Skin epidermis (tissue), 12 donors: ENCODE results near the gene WWC2.

ENCODE experiments used
- H3K27ac ChIP-seq, 21 experiments: fragments of 200-600 bp; sonication (generic) in 11 of 21; one replicate each; pipeline ENCODE4 v1.5.0; 2020; ENCODE audit warnings: mild to moderate bottlenecking in 3 of 21, inconsistent platforms in 2 of 21, moderate library complexity in 2 of 21
- H3K4me3 ChIP-seq, 7 experiments: fragments of 200-600 bp; sonication (generic) in 2 of 7; one replicate each; pipeline ENCODE4 v1.5.0; 2020; ENCODE audit warnings: inconsistent platforms in 2 of 7, mild to moderate bottlenecking in 2 of 7, moderate library complexity in 1 of 7

WWC2 gene

DNA sequence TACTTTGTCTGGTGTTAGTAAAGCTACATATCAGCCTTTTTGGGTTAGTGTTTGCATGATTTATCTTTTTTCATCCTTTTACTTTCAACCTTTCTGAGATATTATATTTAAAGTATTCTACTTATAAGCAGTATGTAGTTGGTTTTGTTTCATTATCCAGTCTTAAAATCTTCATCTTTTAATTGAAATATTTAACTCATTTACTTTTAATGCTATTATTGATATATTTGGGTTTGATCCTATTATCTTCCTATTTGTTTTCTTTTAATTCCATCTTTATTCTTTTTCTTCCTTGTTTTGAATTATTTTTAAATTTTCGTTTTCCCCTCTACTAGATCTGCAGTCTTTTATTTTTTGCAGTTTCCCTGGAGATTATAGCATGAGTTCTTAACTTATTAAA lies 177.0 kb downstream of the WWC2 start:
- no peak overlapping the region for H3K4me3 ChIP-seq
- no peak overlapping the region for H3K27ac ChIP-seq

DNA sequence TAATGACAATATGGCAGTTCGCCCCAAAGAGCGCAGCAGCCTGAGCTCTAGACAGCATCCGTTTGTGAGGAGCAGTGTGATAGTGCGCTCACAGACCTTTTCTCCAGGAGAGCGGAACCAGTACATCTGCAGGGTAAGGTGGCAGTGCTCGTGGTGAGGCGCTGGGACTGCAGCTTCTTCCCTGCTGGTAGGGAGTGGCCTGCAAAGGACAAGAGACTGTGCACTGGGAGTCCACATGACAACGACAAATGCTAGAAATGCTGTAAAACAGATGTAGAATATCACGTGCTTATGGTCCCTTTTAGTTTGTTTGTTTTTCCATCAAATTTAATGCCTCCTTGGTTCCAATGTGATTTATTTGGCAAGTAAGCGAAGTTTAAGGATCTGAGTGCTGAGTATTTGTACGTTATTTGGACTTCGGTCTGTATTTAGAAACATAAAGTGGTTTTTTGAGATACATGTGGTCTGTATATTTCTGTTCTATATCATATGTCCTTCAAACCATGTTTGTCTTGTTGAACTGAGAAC lies 185.3 kb downstream of the WWC2 start:
- no peak overlapping the region for H3K27ac ChIP-seq
- no peak overlapping the region for H3K4me3 ChIP-seq

DNA sequence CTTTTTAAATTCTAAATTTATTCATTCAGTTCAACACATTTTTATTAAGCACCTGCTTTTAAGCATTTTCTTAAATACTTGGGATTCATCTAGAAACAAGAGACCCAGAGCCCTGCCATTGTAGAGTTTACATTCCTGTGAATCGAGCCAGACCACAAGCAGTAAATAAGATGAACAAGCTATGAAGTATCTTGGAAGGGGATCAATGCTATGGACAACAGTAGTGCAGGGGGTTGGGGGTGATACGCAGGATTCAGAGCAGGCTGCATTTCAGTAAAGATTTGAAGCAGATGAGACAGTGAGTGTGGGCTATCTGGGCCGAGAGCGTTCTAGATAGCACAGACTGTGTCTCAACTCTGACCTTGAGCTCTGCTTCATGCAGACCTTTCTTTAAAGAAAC lies 185.9 kb downstream of the WWC2 start:
- H3K4me3 ChIP-seq: no peak overlapping the region
- no peak overlapping the region for H3K27ac ChIP-seq

DNA sequence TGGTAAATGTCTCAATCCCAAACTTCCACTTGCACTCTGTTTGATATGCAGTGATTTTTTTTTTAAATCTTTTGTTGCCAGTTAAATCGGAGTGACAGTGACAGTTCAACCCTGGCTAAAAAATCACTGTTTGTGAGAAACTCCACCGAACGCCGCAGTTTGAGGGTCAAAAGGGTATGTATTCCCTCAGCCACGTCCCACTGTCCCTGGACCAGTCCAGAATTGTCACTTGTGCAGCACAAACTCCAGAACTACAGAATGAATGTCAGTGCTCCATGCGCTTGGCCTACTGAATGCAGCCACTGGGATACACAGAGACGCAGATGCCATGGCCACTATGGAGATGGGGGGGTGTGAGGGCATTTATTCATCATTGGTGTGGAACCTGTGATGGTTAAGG lies 186.8 kb downstream of the WWC2 start:
- H3K4me3 ChIP-seq: no peak overlapping the region
- no peak overlapping the region for H3K27ac ChIP-seq

DNA sequence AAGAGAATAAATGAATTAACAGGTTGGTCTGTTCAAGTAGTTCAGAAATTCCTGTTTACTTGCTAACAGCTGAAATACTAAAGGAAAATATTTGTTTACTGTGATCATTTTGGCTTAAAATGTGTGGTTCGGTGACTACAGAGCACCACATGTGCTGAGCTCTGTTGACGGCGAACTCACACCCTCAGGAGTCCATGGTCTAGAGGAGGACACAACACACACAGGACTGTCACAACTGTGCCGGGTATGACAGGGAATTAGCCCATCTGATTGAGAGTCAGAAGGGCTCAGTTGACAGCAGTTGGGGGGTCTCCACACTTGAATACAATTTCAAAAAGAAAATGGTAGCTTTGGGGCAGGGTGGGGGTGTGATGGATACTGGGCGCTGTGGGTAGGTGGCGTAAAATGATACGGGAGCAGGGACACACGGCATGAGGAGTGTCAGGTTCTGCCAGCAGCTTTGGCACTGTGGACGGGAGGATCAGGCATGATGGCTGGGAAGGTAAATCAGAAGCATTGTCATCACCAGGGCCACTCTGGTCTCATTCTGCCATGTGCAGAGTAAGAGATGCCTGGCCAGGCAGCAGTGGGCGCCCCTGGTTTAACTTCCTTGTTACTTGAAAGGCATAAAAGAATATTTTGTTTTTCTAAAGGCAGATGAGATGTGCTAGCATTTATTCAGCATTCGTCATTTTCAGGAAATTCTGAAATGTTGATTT lies 187.7 kb downstream of the WWC2 start:
- Histone ChIP-seq H3K27ac (no peak overlapping the region), H3K4me3 (no peak overlapping the region)

DNA sequence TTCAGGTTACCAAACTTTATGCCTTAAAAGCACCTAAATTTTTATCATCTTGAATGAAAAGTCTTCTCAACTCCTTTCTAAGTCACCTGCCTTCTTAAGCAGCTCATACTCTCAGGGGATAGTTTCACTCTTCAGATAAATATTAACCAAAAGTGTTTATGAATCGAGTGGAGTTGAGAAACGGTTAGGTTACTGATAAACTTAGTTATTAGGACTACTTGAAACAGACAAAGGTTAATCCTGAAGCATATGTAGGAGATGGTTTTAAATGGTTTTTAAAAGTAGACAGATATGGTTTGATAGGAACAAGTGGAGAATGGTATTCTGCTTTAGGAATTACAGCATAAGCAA lies 188.2 kb downstream of the WWC2 start:
- Histone ChIP-seq H3K27ac (no peak overlapping the region), H3K4me3 (no peak overlapping the region)

DNA sequence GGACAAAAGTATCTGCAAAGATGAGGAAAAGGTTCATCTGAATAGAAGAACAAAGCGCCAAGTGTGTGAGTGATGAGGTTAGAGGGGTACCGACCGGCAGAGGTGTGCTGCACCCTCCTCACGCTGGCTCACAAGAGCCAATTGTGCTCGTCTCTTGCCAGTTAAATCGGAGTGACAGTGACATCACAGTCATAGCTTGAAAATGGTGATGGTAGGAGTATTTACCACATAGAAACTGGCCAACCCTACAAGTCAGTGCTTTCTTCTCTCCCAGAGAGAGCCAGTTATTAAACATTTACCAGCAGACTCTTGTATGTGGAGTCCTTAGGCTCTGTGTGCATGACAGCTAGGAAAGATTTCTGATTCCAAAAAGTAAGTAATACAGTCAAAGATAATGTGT lies 188.6 kb downstream of the WWC2 start:
- Histone ChIP-seq H3K4me3 (no peak overlapping the region), H3K27ac (no peak overlapping the region)

DNA sequence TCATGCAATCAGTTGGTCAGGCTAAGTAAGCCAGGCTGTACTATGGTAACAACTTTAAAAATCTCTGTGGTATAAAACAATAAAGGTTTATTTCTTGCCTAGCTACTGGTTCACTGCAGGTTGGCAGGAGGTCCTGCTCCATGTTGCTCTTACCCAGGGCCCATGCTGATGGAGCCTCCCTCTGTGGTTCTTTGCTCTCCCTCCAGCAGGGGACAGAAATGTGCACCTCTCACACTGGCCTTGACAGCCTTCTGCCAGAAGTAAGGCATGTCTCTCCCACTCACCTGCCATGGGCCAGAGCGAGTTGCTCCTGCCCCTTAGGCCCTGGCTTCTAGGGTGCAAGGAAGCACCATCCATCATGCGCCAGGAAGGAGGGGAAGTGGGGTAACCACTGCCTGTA lies 189.9 kb downstream of the WWC2 start:
- no peak overlapping the region for H3K27ac ChIP-seq
- H3K4me3 ChIP-seq: no peak overlapping the region

DNA sequence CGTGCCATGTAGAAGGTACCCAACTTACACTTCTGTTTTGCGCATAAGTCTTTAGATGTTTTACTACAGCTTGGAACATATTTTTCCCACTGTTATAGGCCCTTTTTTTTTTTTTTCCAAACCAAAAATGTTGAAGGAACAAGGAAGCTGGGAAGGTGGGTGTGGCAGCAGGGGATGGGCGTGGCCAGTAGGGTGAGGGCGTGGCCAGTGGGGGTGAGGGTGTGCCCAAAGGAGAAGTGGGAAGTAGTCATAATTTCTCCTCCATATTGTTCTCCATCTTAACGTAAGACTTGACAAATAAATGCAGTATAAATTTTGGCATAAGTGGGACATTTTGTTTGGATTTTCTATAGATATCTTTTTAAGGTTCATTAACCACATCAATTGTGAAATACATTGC lies 190.6 kb downstream of the WWC2 start:
- no peak overlapping the region for H3K4me3 ChIP-seq
- no peak overlapping the region for H3K27ac ChIP-seq

DNA sequence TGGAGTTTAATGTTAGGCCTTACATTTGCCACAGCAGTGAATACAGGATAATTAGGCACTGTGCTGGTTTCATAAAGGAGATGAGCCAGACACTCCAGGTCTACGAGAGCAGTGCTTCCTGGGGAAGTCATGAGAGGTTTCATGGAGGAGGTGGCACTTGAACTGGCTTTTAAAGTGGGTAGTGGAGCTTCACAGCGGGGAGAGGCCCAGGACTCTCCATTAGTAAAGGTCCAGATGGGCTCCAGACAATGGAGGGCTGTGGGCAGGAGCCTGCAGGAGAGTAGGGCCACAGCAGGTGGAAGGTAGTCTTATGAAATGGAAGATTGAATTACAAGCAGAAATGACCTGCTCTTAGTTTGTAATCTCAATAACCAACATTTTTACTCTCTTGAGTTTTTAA lies 192.0 kb downstream of the WWC2 start:
- Histone ChIP-seq H3K27ac (no peak overlapping the region), H3K4me3 (no peak overlapping the region)

DNA sequence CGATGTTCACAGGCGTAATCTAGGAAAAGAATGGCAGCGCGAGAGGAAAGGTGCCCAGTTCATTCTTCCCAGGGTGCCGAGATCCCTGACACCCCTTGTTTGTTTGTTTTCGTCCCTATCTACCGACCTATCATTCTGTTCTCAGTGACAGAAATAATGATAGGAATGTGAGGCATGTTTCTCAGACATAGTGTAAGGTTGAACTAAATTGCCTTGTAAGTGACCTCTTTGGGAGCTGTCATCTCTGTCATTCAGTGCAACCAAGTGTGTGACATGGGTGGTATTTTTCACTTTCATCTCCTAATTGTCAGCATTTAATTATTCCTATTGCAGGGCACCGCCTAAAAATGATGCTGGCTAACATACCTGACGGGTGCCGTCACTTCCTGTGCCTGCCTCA lies 196.7 kb downstream of the WWC2 start:
- H3K4me3 ChIP-seq: no peak overlapping the region
- no peak overlapping the region for H3K27ac ChIP-seq

DNA sequence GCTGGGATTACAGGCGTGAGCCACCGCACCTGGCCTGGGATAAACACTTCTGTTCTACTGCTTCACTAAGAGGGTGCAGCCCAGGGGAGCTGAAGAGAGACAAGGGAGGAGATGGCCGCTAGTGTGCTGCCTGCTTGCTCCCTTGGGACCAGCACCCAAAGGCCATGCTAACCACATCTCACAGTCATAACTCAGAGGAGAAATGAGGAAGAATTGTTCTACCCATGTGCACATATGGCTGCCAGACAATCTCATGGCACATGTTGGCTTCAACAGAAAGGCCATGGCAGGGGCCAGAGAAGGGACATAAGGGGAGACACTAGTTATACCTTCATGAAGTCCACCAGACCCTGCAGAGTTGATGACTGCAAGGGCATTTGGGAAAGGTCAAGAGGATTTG lies 198.6 kb downstream of the WWC2 start:
- H3K4me3 ChIP-seq: no peak overlapping the region
- H3K27ac ChIP-seq: no peak overlapping the region

DNA sequence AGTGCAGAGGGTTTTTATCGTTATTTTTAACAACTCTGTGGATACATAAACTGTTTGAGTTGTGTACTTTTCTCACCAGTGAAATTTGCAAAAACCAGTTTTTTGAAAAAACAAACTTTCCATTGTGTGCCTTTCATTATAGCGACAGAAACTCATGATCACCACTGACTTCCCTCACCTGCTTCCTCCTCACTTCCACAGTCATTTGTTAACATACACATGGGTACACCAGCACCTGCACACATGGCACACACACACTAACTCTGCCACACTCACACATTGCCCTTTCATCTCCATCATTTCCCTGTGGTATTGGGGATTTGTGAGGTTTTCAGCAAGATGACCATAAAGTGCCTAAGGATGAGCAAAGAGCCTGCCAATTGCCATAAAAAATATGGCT lies 200.4 kb downstream of the WWC2 start:
- Histone ChIP-seq H3K4me3 (no peak overlapping the region), H3K27ac (no peak overlapping the region)

DNA sequence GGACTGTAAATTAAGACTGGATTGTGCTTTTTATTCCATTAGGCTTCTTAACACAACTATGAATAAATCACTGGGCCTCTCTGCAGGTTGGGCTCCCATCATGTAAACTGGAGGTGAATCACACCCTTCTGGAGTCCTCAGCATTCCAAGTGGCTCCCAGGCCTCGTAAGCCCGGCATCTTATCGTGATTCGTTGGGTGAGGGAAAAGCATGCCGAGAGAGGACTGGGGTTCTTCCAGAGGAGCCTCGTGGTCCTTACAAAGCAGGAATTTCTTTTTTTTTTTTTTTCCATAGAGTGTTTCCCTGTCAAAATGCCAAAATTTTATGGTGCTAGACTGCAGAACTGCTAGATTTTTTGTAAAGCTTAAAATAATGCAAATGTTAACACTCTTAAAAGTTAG lies 201.0 kb downstream of the WWC2 start:
- Histone ChIP-seq H3K4me3 (no peak overlapping the region), H3K27ac (no peak overlapping the region)

DNA sequence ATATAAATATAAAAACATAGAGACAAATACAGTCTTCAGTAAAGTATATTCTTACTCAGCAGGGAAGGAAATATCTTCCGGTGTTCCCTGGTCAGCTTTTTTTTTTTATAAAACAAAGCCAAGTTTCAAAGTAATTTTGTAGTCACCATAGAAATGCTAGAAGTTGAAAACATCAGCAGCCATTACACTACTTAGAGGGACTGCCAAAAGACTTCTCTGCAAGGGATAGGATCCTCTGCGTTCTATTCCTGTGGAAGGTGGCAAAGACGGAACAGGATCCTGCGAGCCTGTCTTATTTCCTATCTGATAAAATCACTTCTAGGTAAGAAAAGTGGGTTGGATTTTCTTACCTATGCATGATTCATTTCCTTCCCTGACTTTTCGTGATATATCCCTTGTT lies 201.6 kb downstream of the WWC2 start:
- Histone ChIP-seq H3K27ac (no peak overlapping the region), H3K4me3 (no peak overlapping the region)

DNA sequence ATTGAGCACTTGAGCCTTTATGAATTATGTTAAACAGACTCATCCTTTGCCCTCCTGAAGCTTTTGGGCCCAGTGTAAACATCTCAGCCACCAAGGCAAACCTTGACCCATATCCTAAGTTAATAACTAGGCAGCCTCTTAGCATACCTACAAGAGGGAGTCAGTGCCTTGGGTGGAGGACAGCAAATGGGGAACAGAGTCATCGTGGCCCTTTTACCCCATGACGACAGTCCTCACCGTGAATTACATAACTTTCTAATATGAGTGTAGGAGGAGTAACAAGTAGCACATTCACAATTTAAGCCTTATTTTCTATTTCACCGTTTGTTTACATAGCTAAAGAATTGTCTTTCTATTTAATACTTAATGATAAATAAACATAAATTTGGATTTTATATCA lies 204.2 kb downstream of the WWC2 start:
- H3K27ac ChIP-seq: no peak overlapping the region
- H3K4me3 ChIP-seq: no peak overlapping the region

DNA sequence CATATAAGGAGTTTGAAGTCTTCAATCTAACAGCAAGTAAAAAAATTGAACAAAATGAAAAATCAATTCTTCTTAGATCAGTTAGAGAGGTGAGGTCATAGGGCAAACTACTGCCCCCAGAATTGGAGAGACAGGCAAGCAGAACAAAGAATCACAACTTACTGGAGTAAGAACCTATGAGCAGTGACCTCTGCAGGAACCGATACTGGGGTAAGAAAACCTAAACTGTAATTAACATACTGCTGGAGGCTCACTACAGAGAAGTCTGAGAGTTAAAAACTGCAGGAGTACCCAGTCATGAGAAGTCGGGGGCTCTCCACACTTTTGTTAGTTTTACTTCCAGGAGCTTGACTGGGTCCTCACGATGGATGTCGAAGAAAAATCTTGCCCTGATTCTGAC lies 205.0 kb downstream of the WWC2 start:
- no peak overlapping the region for H3K4me3 ChIP-seq
- no peak overlapping the region for H3K27ac ChIP-seq

DNA sequence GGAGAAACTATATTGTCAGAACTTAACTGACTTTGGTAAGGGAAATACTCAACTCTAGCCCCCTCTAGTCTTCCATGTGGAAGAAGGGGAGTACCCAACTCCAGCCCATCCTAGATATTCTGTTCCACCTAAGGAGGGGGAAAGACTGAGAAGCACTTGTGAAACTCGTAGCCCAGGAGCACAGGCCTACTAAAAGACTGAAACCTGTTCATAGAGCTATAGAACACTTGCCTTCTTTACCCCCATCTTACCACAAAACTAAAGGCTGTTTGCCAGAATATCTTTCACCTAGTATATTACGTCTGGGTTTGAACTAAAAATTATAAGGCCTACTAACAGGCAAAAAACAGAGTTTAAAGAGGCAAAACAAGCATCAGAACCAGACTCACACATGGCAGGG lies 205.5 kb downstream of the WWC2 start:
- Histone ChIP-seq H3K4me3 (no peak overlapping the region), H3K27ac (no peak overlapping the region)

DNA sequence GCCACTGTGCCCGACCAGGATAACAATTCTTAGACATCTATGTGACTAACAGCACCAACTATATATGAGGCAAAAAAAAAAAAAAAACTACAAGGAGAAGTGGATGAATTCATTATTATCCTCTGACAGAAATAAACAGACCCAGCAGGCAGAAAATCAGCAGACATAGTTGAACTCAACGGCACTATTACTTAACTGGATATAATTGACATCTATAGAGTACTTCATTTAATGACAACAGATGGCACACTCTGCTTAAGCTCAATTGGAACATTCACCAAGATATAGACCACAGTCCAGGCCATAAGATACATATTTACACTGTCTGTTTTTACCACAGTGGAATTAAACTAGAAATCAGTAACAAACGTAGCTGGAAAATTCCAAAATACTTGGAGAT lies 207.8 kb downstream of the WWC2 start:
- Histone ChIP-seq H3K4me3 (no peak overlapping the region), H3K27ac (no peak overlapping the region)

DNA sequence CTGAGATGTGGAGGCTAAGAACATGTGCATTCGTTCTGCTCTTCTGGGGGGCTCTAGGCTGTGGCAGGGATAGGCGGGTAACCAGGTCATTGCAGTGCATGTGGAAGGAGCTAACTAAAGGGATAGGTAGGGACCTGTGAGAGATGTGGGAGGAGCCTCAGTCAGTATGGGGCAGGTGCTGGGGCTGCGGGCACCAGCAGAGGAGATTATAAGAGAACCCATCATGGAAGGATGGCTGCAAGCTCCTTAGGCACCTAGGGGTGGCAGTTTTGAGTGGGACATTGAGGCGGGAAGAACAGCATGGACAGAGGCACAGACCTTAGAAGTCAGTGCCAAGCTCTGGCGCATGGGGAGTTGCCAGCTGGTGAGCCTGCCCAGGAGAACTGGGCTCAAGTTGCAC lies 213.8 kb downstream of the WWC2 start:
- Histone ChIP-seq H3K4me3 (no peak overlapping the region), H3K27ac (no peak overlapping the region)

DNA sequence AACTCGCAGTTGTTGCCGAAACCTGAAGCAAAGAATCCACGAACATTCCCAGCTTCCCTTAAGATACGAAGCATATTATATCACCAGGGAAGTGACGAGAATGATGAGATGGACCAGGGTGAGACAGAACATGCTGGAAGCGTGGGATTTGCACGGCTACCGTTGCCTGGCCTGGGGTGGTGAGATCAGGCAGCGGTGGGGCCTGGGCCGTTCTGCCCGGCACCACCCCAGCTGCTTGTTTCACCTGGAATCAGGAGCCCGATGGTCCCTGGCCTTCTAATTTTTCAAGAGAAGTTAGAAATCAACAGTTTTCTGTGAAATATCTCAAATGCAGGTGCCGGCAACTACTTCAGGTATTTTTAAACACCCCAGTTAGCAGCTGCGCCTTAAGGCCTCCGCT lies 215.3 kb downstream of the WWC2 start:
- Histone ChIP-seq H3K27ac (no peak overlapping the region), H3K4me3 (no peak overlapping the region)

DNA sequence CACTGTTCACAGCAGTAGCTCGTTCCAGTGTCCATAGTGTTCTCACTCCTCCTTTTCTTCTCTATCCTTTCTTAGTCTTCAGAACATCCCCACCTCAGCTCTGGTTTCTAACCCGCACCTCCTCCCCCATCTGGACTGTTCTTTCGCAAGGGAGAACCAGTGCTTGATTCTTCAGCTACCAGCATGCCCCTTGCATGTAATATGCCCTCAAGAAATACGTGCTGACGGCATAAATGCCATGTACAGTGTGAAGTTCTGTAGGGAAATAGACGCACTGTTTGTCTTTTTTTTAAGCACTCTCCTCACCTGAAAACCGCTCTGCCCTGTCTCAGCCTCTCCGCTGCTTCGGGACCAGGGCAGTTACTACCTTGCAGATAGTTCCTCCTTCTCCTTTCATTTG lies 215.7 kb downstream of the WWC2 start:
- H3K4me3 ChIP-seq: no peak overlapping the region

More for the DNA sequence above, 215.7 kb downstream of the WWC2 start:
- no peak overlapping the region for H3K27ac ChIP-seq
